HG02840 (cell line): ENCODE measurements around the gene PLIN5.

ENCODE experiments used
- ATAC-seq: cut with Tn5 transposase; IDR thresholded peaks from one replicate; pipeline ENCODE4 v1.9.1; 2021; ENCODE audit warnings: mild to moderate bottlenecking, moderate library complexity, moderate number of reproducible peaks; ENCODE audit not compliant: unreplicated experiment, low FRiP score

Gene PLIN5

GRCh38 chr19:4534836-4535658, at the start of gene PLIN5:
TSS of gene PLIN5 (minus strand) at chr19:4535224. CDS start at chr19:4534074, 1,150 bp downstream.
- ATAC-seq: no peak

- no peak for ATAC-seq
These were observed 49.1 kb upstream of the PLIN5 start for GRCh38 chr19:4583961-4584669.

- no peak for ATAC-seq
These were observed 48.2 kb upstream of the PLIN5 start for GRCh38 chr19:4582980-4583842.

- no peak for ATAC-seq
These were observed 46.9 kb upstream of the PLIN5 start for GRCh38 chr19:4581666-4582553.

GRCh38 chr19:4580961-4581665, 46.1 kb upstream of the PLIN5 start:
- no peak for ATAC-seq

GRCh38 chr19:4580021-4580901, 45.2 kb upstream of the PLIN5 start:
- ATAC-seq: no peak

GRCh38 chr19:4579389-4579788, 44.4 kb upstream of the PLIN5 start:
- no peak for ATAC-seq

- ATAC-seq: no peak
These were observed 43.7 kb upstream of the PLIN5 start for GRCh38 chr19:4578552-4579248.

- ATAC-seq: no peak
These were observed 42.2 kb upstream of the PLIN5 start for GRCh38 chr19:4577020-4577782.

- ATAC-seq: no peak
These were observed 41.3 kb upstream of the PLIN5 start for GRCh38 chr19:4576016-4576933.

- no peak for ATAC-seq
These were observed 40.4 kb upstream of the PLIN5 start for GRCh38 chr19:4575267-4576015.

GRCh38 chr19:4573682-4574081, 38.7 kb upstream of the PLIN5 start:
- ATAC-seq: no peak

- no peak for ATAC-seq
These were observed 36.4 kb upstream of the PLIN5 start for GRCh38 chr19:4571305-4571917.

GRCh38 chr19:4570916-4571304, 35.9 kb upstream of the PLIN5 start:
- ATAC-seq: no peak

GRCh38 chr19:4570402-4570801, 35.4 kb upstream of the PLIN5 start:
- no peak for ATAC-seq
